Spinal cord (tissue), 10 donors: ENCODE measurements around the gene SPOCD1. TPM values are rescaled to one million over a fixed set of nuclear protein-coding genes. Genes with fewer than 3 reads are reported as not detected.
A peak's percentile ranks its signal among the peaks of the same experiment; 100 is the strongest.

Experiments
- DNase-seq, 6 donors: peaks; one replicate each; pipeline versions ENCODE4 v3.0.0 to v3.0.0-alpha.2; 2013 to 2015; ENCODE audit warnings: low spot score in 6 of 6, low read depth in 4 of 6
- H3K27ac ChIP-seq: one replicate; pipeline ENCODE4 v1.5.1; 2013; ENCODE audit warnings: low read depth, low read length, control low read depth
- H3K27me3 ChIP-seq: one replicate; pipeline ENCODE4 v1.6.1; 2013; ENCODE audit warnings: low read length; ENCODE audit not compliant: control insufficient read depth, insufficient read depth
- H3K36me3 ChIP-seq: one replicate; pipeline ENCODE4 v1.6.1; 2013; ENCODE audit warnings: low read length; ENCODE audit not compliant: control insufficient read depth, insufficient read depth
- H3K4me1 ChIP-seq: one replicate; pipeline ENCODE4 v1.6.1; 2013; ENCODE audit warnings: low read length; ENCODE audit not compliant: control insufficient read depth, insufficient read depth
- H3K4me3 ChIP-seq: one replicate; pipeline ENCODE4 v1.5.1; 2013; ENCODE audit warnings: low read depth, low read length, control low read depth
- H3K9me3 ChIP-seq: one replicate; pipeline ENCODE4 v1.6.1; 2013; ENCODE audit warnings: low read length; ENCODE audit not compliant: control insufficient read depth, insufficient read depth
- WGBS: methylation state at CpG from one replicate; pipeline ENCODE4 v1.1.5; 2013; ENCODE audit warnings: missing lambda C conversion rate; ENCODE audit not compliant: insufficient coverage; 5-methylcytosine and 5-hydroxymethylcytosine counted together
- polyA plus RNA-seq, 2 donors: library from polyadenylated mRNA; unstranded; fragments of 120-200 nt; gene quantifications; one replicate each; pipeline ENCODE4 v1.2.1, GENCODE V29; 2013; ENCODE audit not compliant: insufficient read length in 2 of 2
- total RNA-seq, 2 donors: library from RNA; depleted of rRNA in 1 of 2; stranded (reverse); fragments of 120-200 nt in 1 of 2; fragments of >200 nt in 1 of 2; gene quantifications; one replicate each; pipeline versions ENCODE4 v1.2.3 to v1.2.4, GENCODE V29; 2013 to 2014
- donor health status: healthy.

SPOCD1 gene
- total and polyA plus RNA-seq, 4 donors, result 0.15 to 0.44 (median 0.36) TPM

GRCh38 chr1:31748365-31748764, 67.5 kb downstream of the SPOCD1 start:
- 72% methylated on average over 4 of the region's 4 CpGs for WGBS

DNA sequence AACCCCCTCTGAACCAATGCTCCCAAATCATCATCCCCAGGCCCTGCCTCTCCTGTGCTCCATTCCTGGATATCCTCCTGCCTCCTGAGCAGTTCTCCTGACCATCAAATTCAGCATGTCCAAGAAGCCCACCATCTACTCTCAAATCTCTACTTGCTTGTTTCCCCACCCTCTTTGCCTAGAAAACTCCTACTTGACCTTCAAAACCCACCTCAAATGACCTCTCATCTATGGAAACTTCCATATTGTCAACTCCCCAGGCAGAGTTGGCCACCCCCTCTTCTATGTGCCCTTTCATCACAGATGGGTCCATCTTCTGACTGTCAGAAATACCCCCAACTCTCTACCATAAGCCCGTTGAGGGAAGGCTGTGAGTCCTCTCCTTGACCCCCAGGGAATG, 68.5 kb downstream of the SPOCD1 start:
- no peaks in the 10 kb centered on the region for H3K9me3 ChIP-seq
- H3K36me3 ChIP-seq, result peaks cover 58% of the 10 kb centered on the region
- H3K27me3 ChIP-seq, result no peaks in the 10 kb centered on the region
- no peak for DNase-seq
- WGBS, result 88% methylated on average over 1 of the region's 1 CpG
- no peak overlapping the region for H3K27ac ChIP-seq
- peaks cover 61% of the 10 kb centered on the region for H3K4me1 ChIP-seq
- no peak overlapping the region for H3K4me3 ChIP-seq

More at GRCh38 chr1:31748365-31748764, 67.5 kb downstream of the SPOCD1 start:
- Histone ChIP-seq H3K27me3 (no peaks in the 10 kb centered on the region), H3K9me3 (no peaks in the 10 kb centered on the region), H3K4me3 (no peak overlapping the region), H3K36me3 (peaks cover 55% of the 10 kb centered on the region), H3K27ac (no peak overlapping the region), H3K4me1 (peaks cover 64% of the 10 kb centered on the region)
- DNase-seq, result no peak

DNA sequence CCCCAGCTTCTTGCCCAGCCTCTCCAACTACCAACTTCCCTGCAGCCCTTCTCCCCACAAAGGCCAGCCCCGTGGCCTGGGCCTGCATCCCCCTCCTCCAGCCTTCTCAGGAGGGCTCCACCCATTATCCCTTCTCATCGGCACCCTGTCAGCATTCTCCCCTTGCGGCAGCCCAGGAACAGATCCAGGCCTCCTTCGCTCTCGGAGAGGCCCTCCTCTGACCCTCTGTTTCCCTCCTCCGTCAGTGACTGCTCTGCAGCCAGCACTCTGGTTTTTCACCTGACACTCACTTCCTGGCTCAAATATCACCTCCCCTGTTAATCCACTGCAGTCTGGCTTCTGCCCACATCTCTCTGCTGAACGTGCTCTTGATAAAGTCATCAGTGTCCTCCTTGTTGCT, 69.1 kb downstream of the SPOCD1 start:
- peak overlapping the region; percentile 74 for H3K27ac ChIP-seq
- WGBS, result 20% methylated on average over 7 of the region's 7 CpGs
- H3K4me3 ChIP-seq, result no peak overlapping the region
- peaks cover 60% of the 10 kb centered on the region for H3K36me3 ChIP-seq
- no peaks in the 10 kb centered on the region for H3K27me3 ChIP-seq
- no peak for DNase-seq
- H3K4me1 ChIP-seq, result peaks cover 61% of the 10 kb centered on the region
- H3K9me3 ChIP-seq, result no peaks in the 10 kb centered on the region

- H3K4me3 ChIP-seq, result no peak overlapping the region
- peaks cover 66% of the 10 kb centered on the region for H3K36me3 ChIP-seq
- WGBS, result 30% methylated on average over 15 of the region's 15 CpGs
- H3K4me1 ChIP-seq, result peaks cover 61% of the 10 kb centered on the region
- H3K27ac ChIP-seq, result peak overlapping the region; percentile 74
- no peaks in the 10 kb centered on the region for H3K27me3 ChIP-seq
- DNase-seq, result peak in 2 of 6 donors; percentile 92 to 93
- no peaks in the 10 kb centered on the region for H3K9me3 ChIP-seq
These were observed 69.7 kb downstream of the SPOCD1 start for GRCh38 chr1:31745946-31746670.

- H3K4me1 ChIP-seq, result peaks cover 53% of the 10 kb centered on the region
- H3K4me3 ChIP-seq, result no peak overlapping the region
- no peaks in the 10 kb centered on the region for H3K27me3 ChIP-seq
- DNase-seq, result peak in 2 of 6 donors; percentile 75 to 76
- peaks cover 68% of the 10 kb centered on the region for H3K36me3 ChIP-seq
- H3K27ac ChIP-seq, result peak overlapping the region; percentile 74
- WGBS, result 35% methylated on average over 4 of the region's 4 CpGs
- no peaks in the 10 kb centered on the region for H3K9me3 ChIP-seq
These were observed 70.5 kb downstream of the SPOCD1 start for GRCh38 chr1:31745096-31745945.

DNA sequence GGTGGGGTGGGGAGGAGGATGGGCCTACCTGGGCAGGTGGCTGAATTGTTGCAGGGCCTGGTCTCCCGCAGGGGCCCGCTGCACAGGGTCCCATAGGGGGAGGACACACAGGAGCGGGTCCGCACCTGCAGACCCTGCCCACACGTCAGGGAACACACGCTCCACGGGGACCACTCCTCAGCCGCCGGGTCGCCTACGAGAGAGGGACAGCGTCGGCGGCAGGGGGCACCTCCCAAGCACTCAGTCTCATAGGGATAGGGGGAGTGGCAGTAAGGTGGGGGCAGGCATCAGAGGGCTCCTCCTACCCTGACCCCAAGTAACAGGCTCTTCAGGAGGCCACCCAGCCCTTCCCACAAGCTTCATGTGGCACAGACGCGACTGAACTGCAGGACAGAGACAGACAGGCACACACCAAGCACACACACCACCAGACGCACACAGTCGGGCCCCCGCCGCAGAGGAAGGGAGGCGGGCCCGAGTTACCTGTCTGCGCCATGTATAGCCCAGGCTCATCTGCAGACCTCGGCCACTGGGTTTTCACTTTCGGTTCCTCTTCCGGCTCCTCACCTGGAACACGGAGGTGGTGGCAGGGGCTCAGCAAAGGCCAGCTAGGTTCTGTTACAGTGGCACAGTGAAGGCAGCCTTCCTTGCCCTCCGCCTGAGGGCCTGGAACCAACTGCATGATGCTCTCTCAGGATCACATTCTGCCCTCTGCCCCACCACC, 71.5 kb downstream of the SPOCD1 start:
- no peak overlapping the region for H3K4me3 ChIP-seq
- H3K27me3 ChIP-seq, result no peaks in the 10 kb centered on the region
- H3K36me3 ChIP-seq, result peaks cover 75% of the 10 kb centered on the region
- H3K9me3 ChIP-seq, result no peaks in the 10 kb centered on the region
- 89% methylated on average over 17 of the region's 28 CpGs for WGBS
- no peak for DNase-seq
- peaks cover 50% of the 10 kb centered on the region for H3K4me1 ChIP-seq
- H3K27ac ChIP-seq, result no peak overlapping the region

- H3K27ac ChIP-seq, result no peak overlapping the region
- 80% methylated on average over 30 of the region's 32 CpGs for WGBS
- no peaks in the 10 kb centered on the region for H3K27me3 ChIP-seq
- H3K36me3 ChIP-seq, result peaks cover 79% of the 10 kb centered on the region
- H3K4me3 ChIP-seq, result no peak overlapping the region
- no peak for DNase-seq
- peaks cover 46% of the 10 kb centered on the region for H3K4me1 ChIP-seq
- H3K9me3 ChIP-seq, result no peaks in the 10 kb centered on the region
These were observed 73.2 kb downstream of the SPOCD1 start for GRCh38 chr1:31742462-31743212.
